Neural progenitor cell (in vitro differentiated cells): ENCODE data around the gene ATPAF2. TPM values are rescaled to one million over a fixed set of nuclear protein-coding genes. Genes with fewer than 3 reads are reported as not detected.

Experiments
- DNase-seq: peaks from one replicate; pipeline ENCODE4 v3.0.0-alpha.2; 2016; ENCODE audit warnings: low spot score
- H2AFZ ChIP-seq: fragments of 200-600 bp; sonication (generic); replicated peaks from 2 replicates; pipeline ENCODE4 v1.6.1; 2016; ENCODE audit warnings: antibody characterized with exemption
- H3F3A ChIP-seq: fragments of 200-600 bp; sonication (generic); 2 replicates; pipeline ENCODE4 v1.6.1; 2016; ENCODE audit warnings: antibody characterized with exemption, low read depth
- H3K27ac ChIP-seq: fragments of 200-600 bp; sonication (generic); 2 replicates; pipeline ENCODE4 v1.5.1; 2016; ENCODE audit warnings: mild to moderate bottlenecking
- H3K27me3 ChIP-seq: fragments of 200-600 bp; sonication (generic); 2 replicates; pipeline ENCODE4 v1.6.1; 2016; ENCODE audit warnings: mild to moderate bottlenecking, moderate library complexity
- H3K36me3 ChIP-seq: fragments of 200-600 bp; sonication (generic); 2 replicates; pipeline ENCODE4 v1.5.1; 2016
- H3K4me1 ChIP-seq: fragments of 200-600 bp; sonication (generic); 2 replicates; pipeline ENCODE4 v1.6.1; 2016; ENCODE audit warnings: mixed run types
- H3K4me2 ChIP-seq: fragments of 200-600 bp; sonication (generic); 2 replicates; pipeline ENCODE4 v1.6.1; 2016
- H3K4me3 ChIP-seq: fragments of 200-600 bp; sonication (generic); 2 replicates; pipeline ENCODE4 v1.5.1; 2016
- H3K79me2 ChIP-seq: fragments of 200-600 bp; sonication (generic); 2 replicates; pipeline ENCODE4 v1.6.1; 2016; ENCODE audit warnings: low read depth
- H3K9ac ChIP-seq: fragments of 200-600 bp; sonication (generic); 2 replicates; pipeline ENCODE4 v1.6.1; 2016
- H3K9me3 ChIP-seq: fragments of 200-600 bp; sonication (generic); 2 replicates; pipeline ENCODE4 v1.5.1; 2016; ENCODE audit warnings: low read depth
- H4K20me1 ChIP-seq: fragments of 200-600 bp; sonication (generic); 2 replicates; pipeline ENCODE4 v1.6.1; 2016; ENCODE audit warnings: low read depth
- H3K27ac Mint-ChIP-seq: 3 replicates; pipeline ENCODE4 v1.8.0; 2021; ENCODE audit warnings: mixed read lengths
- H3K27me3 Mint-ChIP-seq: 2 replicates; pipeline ENCODE4 v1.8.0; 2022; ENCODE audit warnings: low read depth, mild to moderate bottlenecking, inconsistent platforms, moderate library complexity, mixed read lengths; ENCODE audit not compliant: insufficient read depth
- H3K36me3 Mint-ChIP-seq: 3 replicates; pipeline ENCODE4 v1.8.0; 2021; ENCODE audit warnings: mixed read lengths
- H3K4me1 Mint-ChIP-seq: 3 replicates; pipeline ENCODE4 v1.8.0; 2021; ENCODE audit warnings: mixed read lengths
- H3K4me3 Mint-ChIP-seq: 3 replicates; pipeline ENCODE4 v1.8.0; 2021; ENCODE audit warnings: mild to moderate bottlenecking, moderate library complexity, mixed read lengths
- H3K9me3 Mint-ChIP-seq: 3 replicates; pipeline ENCODE4 v1.8.0; 2020; ENCODE audit warnings: mixed read lengths
- EZH2 ChIP-seq: fragments of 200-600 bp; sonication (generic); IDR thresholded peaks from 2 replicates; pipeline ENCODE4 v1.6.1; 2017; ENCODE audit warnings: antibody characterized with exemption, mild to moderate bottlenecking, moderate library complexity
- EZH2phosphoT487 ChIP-seq: fragments of 200-600 bp; sonication (generic); IDR thresholded peaks from 2 replicates; pipeline ENCODE4 v1.6.1; 2017; ENCODE audit warnings: antibody characterized with exemption
- total RNA-seq: library from RNA; depleted of rRNA; stranded (reverse); fragments of >200 nt; gene quantifications from 2 replicates; pipeline ENCODE4 v1.2.3, GENCODE V29; 2015; ENCODE audit warnings: low replicate concordance
- TF ChIP-seq, protein P1 (sequence below): fragments of 200-600 bp; sonication (generic); IDR thresholded peaks from 2 replicates; pipeline ENCODE4 v1.5.1; 2017; ENCODE audit warnings: antibody characterized with exemption, mild to moderate bottlenecking

ATPAF2 gene
- total RNA-seq, 1 donor from 2014 or later = 9.6 TPM

DNA sequence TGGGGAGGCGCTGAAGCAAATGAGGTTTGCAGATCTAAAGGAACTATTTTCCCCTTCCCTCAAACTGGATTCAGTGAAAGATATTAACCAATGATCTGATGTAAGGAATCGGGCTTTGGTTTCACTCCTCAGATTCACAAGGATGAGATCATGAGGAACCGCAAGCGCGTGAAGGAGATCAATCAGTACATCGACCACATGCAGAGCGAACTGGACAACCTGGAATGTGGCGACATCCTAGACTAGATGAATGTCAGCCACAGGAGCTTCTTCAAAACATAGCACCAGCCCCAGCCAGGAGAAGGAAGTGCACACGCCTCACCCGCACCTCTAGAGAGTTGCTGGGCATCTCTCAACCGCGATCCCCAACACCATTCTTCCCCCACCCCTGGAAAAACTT is 22.5 kb downstream of the ATPAF2 start:
- Histone ChIP-seq H3K9me3 (no peaks in the 10 kb centered on the region), H3K27me3 (no peaks in the 10 kb centered on the region), H3K4me2 (no peak overlapping the region), H2AFZ (no peak overlapping the region), H3K27ac (no peak overlapping the region), H3K4me1 (no peaks in the 10 kb centered on the region), H4K20me1 (no peaks in the 10 kb centered on the region), H3K36me3 (no peaks in the 10 kb centered on the region), H3K79me2 (no peaks in the 10 kb centered on the region), H3K4me3 (no peak overlapping the region), H3F3A (no peaks in the 10 kb centered on the region), H3K9ac (no peak overlapping the region)
- DNase-seq = no peak
- TF ChIP-seq, protein P1, sequence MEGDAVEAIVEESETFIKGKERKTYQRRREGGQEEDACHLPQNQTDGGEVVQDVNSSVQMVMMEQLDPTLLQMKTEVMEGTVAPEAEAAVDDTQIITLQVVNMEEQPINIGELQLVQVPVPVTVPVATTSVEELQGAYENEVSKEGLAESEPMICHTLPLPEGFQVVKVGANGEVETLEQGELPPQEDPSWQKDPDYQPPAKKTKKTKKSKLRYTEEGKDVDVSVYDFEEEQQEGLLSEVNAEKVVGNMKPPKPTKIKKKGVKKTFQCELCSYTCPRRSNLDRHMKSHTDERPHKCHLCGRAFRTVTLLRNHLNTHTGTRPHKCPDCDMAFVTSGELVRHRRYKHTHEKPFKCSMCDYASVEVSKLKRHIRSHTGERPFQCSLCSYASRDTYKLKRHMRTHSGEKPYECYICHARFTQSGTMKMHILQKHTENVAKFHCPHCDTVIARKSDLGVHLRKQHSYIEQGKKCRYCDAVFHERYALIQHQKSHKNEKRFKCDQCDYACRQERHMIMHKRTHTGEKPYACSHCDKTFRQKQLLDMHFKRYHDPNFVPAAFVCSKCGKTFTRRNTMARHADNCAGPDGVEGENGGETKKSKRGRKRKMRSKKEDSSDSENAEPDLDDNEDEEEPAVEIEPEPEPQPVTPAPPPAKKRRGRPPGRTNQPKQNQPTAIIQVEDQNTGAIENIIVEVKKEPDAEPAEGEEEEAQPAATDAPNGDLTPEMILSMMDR = no peak
- no peak for TF ChIP-seq EZH2phosphoT487
- no peak for TF ChIP-seq EZH2
- no peaks in the 10 kb centered on the region for H3K9me3 Mint-ChIP-seq
- no peak overlapping the region for H3K27ac Mint-ChIP-seq
- peaks cover 2% of the 10 kb centered on the region for H3K27me3 Mint-ChIP-seq
- peaks cover 4% of the 10 kb centered on the region for H3K36me3 Mint-ChIP-seq
- H3K4me3 Mint-ChIP-seq = no peak overlapping the region
- peaks cover 9% of the 10 kb centered on the region for H3K4me1 Mint-ChIP-seq

GRCh38 chr17:18015593-18015992 is 23.4 kb downstream of the ATPAF2 start:
- DNase-seq = no peak
- H3K36me3 Mint-ChIP-seq = peaks cover 5% of the 10 kb centered on the region
- Histone ChIP-seq H3K36me3 (no peaks in the 10 kb centered on the region), H3K4me3 (no peak overlapping the region), H3K27ac (no peak overlapping the region), H3K27me3 (no peaks in the 10 kb centered on the region), H3K9me3 (no peaks in the 10 kb centered on the region), H3K4me1 (no peaks in the 10 kb centered on the region), H3F3A (no peaks in the 10 kb centered on the region), H4K20me1 (no peaks in the 10 kb centered on the region), H3K79me2 (no peaks in the 10 kb centered on the region), H3K9ac (no peak overlapping the region), H3K4me2 (no peak overlapping the region), H2AFZ (no peak overlapping the region)
- H3K9me3 Mint-ChIP-seq = no peaks in the 10 kb centered on the region
- no peak overlapping the region for H3K4me3 Mint-ChIP-seq
- no peak overlapping the region for H3K27ac Mint-ChIP-seq
- peaks cover 2% of the 10 kb centered on the region for H3K27me3 Mint-ChIP-seq
- H3K4me1 Mint-ChIP-seq = peaks cover 9% of the 10 kb centered on the region
- no peak for TF ChIP-seq EZH2phosphoT487
- TF ChIP-seq, protein P1 = no peak

DNA sequence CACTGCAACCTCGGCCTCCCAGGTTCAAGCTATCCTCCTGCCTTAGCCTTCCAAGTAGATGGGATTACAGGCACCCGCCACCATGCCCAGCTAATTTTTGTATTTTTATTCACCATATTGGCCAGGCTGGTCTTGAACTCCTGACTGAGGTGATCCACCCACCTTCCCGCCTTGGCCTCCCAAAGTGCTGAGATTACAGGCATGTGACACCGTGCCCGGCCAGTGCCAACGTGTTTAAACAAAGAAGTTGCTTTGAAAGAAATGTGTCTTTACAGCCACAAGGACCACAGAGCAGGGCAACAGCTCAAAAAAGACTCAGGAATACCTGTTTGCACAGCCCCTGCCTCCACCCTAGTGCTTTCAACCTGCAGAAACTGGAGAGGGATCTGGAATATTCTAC is 25.0 kb downstream of the ATPAF2 start:
- Histone ChIP-seq H4K20me1 (no peaks in the 10 kb centered on the region), H3F3A (no peaks in the 10 kb centered on the region), H3K9me3 (no peaks in the 10 kb centered on the region), H3K36me3 (no peaks in the 10 kb centered on the region), H3K9ac (no peak overlapping the region), H3K27ac (no peak overlapping the region), H2AFZ (no peak overlapping the region), H3K27me3 (no peaks in the 10 kb centered on the region), H3K79me2 (no peaks in the 10 kb centered on the region), H3K4me2 (no peak overlapping the region), H3K4me3 (no peak overlapping the region), H3K4me1 (no peaks in the 10 kb centered on the region)
- H3K27ac Mint-ChIP-seq = no peak overlapping the region
- H3K36me3 Mint-ChIP-seq = peaks cover 9% of the 10 kb centered on the region
- H3K9me3 Mint-ChIP-seq = peaks cover 2% of the 10 kb centered on the region
- DNase-seq = no peak
- TF ChIP-seq, protein P1 = no peak
- TF ChIP-seq EZH2phosphoT487 (no peak), EZH2 (no peak)
- peaks cover 2% of the 10 kb centered on the region for H3K27me3 Mint-ChIP-seq
- peaks cover 9% of the 10 kb centered on the region for H3K4me1 Mint-ChIP-seq
- no peak overlapping the region for H3K4me3 Mint-ChIP-seq
